ENCODE measurements around the gene YY1.

GRCh38 chr14:100293497-100294212 lies 54.7 kb downstream of the YY1 start:
- TF ChIP-seq, protein P1, sequence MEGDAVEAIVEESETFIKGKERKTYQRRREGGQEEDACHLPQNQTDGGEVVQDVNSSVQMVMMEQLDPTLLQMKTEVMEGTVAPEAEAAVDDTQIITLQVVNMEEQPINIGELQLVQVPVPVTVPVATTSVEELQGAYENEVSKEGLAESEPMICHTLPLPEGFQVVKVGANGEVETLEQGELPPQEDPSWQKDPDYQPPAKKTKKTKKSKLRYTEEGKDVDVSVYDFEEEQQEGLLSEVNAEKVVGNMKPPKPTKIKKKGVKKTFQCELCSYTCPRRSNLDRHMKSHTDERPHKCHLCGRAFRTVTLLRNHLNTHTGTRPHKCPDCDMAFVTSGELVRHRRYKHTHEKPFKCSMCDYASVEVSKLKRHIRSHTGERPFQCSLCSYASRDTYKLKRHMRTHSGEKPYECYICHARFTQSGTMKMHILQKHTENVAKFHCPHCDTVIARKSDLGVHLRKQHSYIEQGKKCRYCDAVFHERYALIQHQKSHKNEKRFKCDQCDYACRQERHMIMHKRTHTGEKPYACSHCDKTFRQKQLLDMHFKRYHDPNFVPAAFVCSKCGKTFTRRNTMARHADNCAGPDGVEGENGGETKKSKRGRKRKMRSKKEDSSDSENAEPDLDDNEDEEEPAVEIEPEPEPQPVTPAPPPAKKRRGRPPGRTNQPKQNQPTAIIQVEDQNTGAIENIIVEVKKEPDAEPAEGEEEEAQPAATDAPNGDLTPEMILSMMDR (conservative IDR thresholded peaks at IDR 0.05), result no peak
- no peak for TF ChIP-seq ZFX (IDR thresholded peaks at IDR 0.05)

Data from C4-2B (cell line).